ENCODE measurements around the gene BOK. TPM values are rescaled to one million over a fixed set of nuclear protein-coding genes. Genes with fewer than 3 reads are reported as not detected.

The BOK gene
- total RNA-seq, 1 donor from 2014 or later = 6.9 TPM

DNA sequence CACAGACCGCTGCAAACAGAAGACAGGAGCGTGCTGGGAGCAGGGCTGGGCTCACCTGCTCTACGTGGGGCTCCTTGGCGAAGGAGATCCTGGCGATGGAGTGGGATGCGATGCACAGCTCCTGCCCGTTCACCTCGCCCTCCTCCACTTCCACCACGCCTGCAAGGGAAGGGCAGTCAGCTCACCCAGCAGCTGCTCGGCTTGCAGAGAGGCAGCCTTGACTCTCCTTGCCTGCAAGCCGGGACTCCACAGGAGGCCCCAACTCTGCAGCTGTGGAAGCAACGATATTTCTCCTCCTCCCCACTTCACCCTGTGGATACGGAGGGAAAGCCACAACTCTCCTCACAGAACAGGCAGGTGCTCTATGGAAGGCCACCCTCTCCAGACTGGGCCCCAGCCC is 43.3 kb downstream of the BOK start:
- Mint-ChIP-seq H3K4me1 (no peaks in the 10 kb centered on the region), H3K36me3 (ENCODE audit: low read depth) (peaks cover 8% of the 10 kb centered on the region), H3K27me3 (ENCODE audit: low read depth) (no peaks in the 10 kb centered on the region), H3K9me3 (no peaks in the 10 kb centered on the region), H3K27ac (ENCODE audit: unreplicated experiment) (no peak overlapping the region), H3K4me3 (no peak overlapping the region)
- DNase-seq (ENCODE audit: low read depth, low spot score) = no peak
- TF ChIP-seq, protein P1, sequence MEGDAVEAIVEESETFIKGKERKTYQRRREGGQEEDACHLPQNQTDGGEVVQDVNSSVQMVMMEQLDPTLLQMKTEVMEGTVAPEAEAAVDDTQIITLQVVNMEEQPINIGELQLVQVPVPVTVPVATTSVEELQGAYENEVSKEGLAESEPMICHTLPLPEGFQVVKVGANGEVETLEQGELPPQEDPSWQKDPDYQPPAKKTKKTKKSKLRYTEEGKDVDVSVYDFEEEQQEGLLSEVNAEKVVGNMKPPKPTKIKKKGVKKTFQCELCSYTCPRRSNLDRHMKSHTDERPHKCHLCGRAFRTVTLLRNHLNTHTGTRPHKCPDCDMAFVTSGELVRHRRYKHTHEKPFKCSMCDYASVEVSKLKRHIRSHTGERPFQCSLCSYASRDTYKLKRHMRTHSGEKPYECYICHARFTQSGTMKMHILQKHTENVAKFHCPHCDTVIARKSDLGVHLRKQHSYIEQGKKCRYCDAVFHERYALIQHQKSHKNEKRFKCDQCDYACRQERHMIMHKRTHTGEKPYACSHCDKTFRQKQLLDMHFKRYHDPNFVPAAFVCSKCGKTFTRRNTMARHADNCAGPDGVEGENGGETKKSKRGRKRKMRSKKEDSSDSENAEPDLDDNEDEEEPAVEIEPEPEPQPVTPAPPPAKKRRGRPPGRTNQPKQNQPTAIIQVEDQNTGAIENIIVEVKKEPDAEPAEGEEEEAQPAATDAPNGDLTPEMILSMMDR (conservative IDR thresholded peaks at IDR 0.05) = no peak

DNA sequence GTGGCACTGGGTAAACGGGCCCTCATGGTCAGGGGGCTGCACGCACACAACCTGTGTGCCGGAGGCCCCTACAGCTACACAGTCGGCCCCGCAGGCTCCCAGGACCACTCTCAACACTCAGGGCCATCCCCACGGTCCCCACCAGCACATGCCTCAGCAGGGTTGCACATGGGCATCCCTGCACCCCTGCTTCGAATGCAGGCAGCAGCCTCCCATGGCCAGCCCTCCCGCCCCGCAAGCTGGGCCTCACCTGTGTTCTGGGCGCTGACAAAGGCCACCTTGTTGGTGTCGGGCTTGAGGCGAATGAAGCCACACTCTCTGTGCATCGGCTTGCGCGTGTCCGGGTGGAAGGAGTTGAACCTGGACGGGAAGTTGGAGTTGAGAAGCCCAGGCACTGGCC is 44.2 kb downstream of the BOK start:
- TF ChIP-seq, protein P1 (conservative IDR thresholded peaks at IDR 0.05) = no peak
- no peak overlapping the region for H3K4me3 Mint-ChIP-seq
- no peak overlapping the region for H3K27ac Mint-ChIP-seq (ENCODE audit: unreplicated experiment)
- peaks cover 8% of the 10 kb centered on the region for H3K36me3 Mint-ChIP-seq (ENCODE audit: low read depth)
- no peaks in the 10 kb centered on the region for H3K9me3 Mint-ChIP-seq
- no peaks in the 10 kb centered on the region for H3K4me1 Mint-ChIP-seq
- no peak for DNase-seq (ENCODE audit: low read depth, low spot score)
- H3K27me3 Mint-ChIP-seq (ENCODE audit: low read depth) = no peaks in the 10 kb centered on the region

DNA sequence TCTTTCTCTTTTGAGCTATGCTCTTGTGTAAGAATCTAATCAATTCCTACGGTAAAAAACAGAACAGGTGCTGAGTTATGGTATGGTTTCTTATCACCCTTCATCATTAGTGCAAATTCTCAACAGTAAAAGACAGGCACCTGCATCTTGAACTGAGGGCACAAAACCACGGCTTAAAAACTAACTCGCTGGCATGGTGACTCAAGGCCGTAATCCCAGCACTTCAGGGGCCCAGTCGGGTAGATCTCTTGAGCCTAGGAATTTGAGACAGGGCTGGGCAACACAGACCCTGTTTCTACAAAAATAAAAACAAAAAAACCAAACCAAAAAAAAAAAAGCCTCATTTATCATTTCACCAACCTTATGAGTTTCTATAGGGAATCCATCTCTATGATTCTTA is 45.1 kb downstream of the BOK start:
- TF ChIP-seq, protein P1 (conservative IDR thresholded peaks at IDR 0.05) = no peak
- no peak overlapping the region for H3K27ac Mint-ChIP-seq (ENCODE audit: unreplicated experiment)

DNA sequence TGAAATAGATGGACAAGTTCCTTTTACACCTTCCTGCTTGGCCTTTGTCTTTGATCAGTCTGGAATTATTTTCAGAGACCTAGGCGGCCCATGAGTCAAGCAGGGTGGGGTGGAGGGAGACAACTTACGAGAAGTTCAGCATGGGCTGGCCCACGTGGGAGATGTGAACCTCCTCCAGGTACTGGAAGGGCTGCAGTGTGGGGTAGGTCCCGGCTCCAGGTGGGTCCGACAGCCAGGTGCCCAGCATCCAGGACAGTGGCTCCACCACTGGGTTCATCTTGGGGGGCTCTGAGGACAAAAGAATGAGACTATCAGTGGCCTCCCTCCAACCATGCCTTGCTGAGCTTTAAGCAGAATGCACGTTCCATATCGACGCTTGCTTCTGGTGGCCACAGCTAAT is 47.6 kb downstream of the BOK start:
- H3K4me3 Mint-ChIP-seq = no peak overlapping the region
- no peak overlapping the region for H3K27ac Mint-ChIP-seq (ENCODE audit: unreplicated experiment)
- H3K4me1 Mint-ChIP-seq = peaks cover 14% of the 10 kb centered on the region
- TF ChIP-seq, protein P1 (conservative IDR thresholded peaks at IDR 0.05) = no peak
- no peaks in the 10 kb centered on the region for H3K9me3 Mint-ChIP-seq
- no peaks in the 10 kb centered on the region for H3K27me3 Mint-ChIP-seq (ENCODE audit: low read depth)
- no peak for DNase-seq (ENCODE audit: low read depth, low spot score)
- peaks cover 4% of the 10 kb centered on the region for H3K36me3 Mint-ChIP-seq (ENCODE audit: low read depth)

More for the DNA sequence above, 45.1 kb downstream of the BOK start:
- H3K27me3 Mint-ChIP-seq (ENCODE audit: low read depth) = no peaks in the 10 kb centered on the region
- H3K36me3 Mint-ChIP-seq (ENCODE audit: low read depth) = peaks cover 8% of the 10 kb centered on the region
- no peak overlapping the region for H3K4me3 Mint-ChIP-seq
- H3K4me1 Mint-ChIP-seq = peaks cover 4% of the 10 kb centered on the region
- no peaks in the 10 kb centered on the region for H3K9me3 Mint-ChIP-seq
- DNase-seq (ENCODE audit: low read depth, low spot score) = no peak

DNA sequence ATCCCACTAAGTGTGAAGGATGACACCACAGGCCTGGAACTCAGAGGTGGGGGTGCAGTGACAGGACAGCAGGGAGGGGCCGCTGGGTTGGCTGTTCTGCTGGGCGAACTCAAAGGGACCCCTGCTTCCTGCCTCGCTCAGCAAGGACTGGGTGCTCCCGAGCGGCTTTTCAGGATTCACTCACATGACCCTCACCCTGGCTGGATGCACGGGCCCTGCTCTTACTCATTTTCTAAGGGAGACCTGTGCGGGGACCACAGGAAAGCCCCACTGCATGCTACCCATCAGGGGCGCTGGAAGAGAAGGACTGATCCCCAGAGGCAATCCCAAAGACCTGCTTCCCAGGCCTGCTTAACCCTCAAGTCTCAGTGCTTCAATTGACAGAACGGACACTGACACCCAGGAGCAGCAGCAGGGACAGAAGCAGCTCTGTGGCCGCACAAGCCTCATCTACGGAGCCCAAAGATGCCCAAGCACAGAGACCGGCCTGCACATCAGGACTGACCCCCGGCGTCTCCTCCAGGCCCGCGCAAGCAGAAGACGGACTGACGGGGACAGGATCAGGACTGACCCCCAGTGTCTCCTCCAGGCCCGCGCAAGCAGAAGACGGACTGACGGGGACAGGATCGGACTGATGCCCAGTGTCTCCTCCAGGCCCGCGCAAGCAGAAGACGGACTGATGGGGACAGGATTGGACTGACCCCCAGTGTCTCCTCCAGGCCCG is 48.8 kb downstream of the BOK start:
- Mint-ChIP-seq H3K27ac (ENCODE audit: unreplicated experiment) (no peak overlapping the region), H3K4me1 (peaks cover 21% of the 10 kb centered on the region), H3K9me3 (no peaks in the 10 kb centered on the region), H3K36me3 (ENCODE audit: low read depth) (no peaks in the 10 kb centered on the region), H3K4me3 (no peak overlapping the region), H3K27me3 (ENCODE audit: low read depth) (no peaks in the 10 kb centered on the region)
- DNase-seq (ENCODE audit: low read depth, low spot score) = no peak
- TF ChIP-seq, protein P1 (conservative IDR thresholded peaks at IDR 0.05) = no peak
